Adrenal gland (tissue), 5 donors: ENCODE data around the gene SIT1.

Experiments
- CTCF ChIP-seq, 6 experiments: fragments of 450-650 bp in 4 of 6; fragments of 200-600 bp in 2 of 6; sonication (generic) in 1 of 6; IDR thresholded peaks; 1 replicate in 5 of 6; 2 replicates in 1 of 6; pipeline versions ENCODE4 v1.5.1 to v1.8.0; 2016 to 2021; ENCODE audit warnings: antibody characterized with exemption in 6 of 6, mild to moderate bottlenecking in 2 of 6, moderate library complexity in 1 of 6
- POLR2A ChIP-seq, 2 donors: fragments of 450-650 bp; IDR thresholded peaks; one replicate each; pipeline ENCODE4 v1.6.1; 2017; ENCODE audit warnings: antibody characterized with exemption in 2 of 2, mild to moderate bottlenecking in 2 of 2, moderate library complexity in 1 of 2
- donor health status: DM: no; HTN: no; CAD: no.

- TF ChIP-seq CTCF (IDR thresholded peaks at IDR 0.05) (no peak), POLR2A (IDR thresholded peaks at IDR 0.05) (no peak)
Observed at GRCh38 chr9:35673132-35674024, 22.6 kb upstream of the SIT1 start, which contains the start of gene CA9.
